ENCODE results near the gene GLRA3.

The GLRA3 gene

DNA sequence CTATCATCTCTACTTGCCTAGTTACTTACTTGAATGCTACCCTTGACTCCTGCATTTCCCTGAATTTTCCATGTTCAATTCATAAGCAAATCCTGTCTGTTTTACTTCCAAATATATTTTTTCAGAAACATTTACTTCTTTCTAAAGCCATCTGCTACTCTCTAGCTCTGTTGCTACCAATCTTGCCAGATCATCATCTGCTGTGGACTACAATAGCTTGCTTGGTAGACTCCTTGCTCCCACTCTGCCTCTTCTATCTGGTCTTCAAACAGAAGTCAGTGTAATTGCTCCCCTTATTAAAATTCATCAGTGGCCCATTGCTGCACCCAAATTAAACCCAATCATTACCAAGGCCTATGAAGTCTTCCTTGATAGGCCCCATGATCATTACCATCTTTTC is 155.2 kb downstream of the GLRA3 start:
- no peak overlapping the region for H3K4me3 ChIP-seq (ENCODE audit: low read depth, low read length)
- TF ChIP-seq CTCF (IDR thresholded peaks at IDR 0.05; ENCODE audit: insufficient read depth, low read depth, low read length, missing control alignments) = no peak
- no peak for DNase-seq (ENCODE audit: low read depth)

DNA sequence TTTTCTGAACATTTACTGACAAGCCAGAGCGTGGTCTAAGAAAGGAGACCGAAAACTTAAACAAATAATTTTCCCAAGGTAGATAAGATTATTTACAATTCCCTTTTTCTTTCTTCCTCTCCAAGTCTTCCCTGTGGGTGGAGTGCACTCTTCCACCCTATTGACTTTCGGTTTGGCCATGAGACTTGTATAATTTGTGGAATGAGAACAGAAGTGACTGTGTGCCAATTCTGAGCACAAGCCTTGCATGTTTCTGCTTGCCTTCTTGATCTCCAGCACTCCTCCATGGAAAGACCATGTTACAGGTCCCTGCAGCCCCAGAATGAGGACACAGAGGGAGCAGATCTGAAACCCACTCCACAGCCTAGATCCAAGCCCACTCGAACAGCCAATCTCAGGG is 156.8 kb downstream of the GLRA3 start:
- DNase-seq (ENCODE audit: low read depth) = no peak
- no peak for TF ChIP-seq CTCF (IDR thresholded peaks at IDR 0.05; ENCODE audit: insufficient read depth, low read depth, low read length, missing control alignments)
- H3K4me3 ChIP-seq (ENCODE audit: low read depth, low read length) = no peak overlapping the region

- TF ChIP-seq CTCF (IDR thresholded peaks at IDR 0.05; ENCODE audit: insufficient read depth, low read depth, low read length, missing control alignments) = no peak
- no peak overlapping the region for H3K4me3 ChIP-seq (ENCODE audit: low read depth, low read length)
- no peak for DNase-seq (ENCODE audit: low read depth)
Measured at GRCh38 chr4:174669270-174669669, 159.8 kb downstream of the GLRA3 start.

DNA sequence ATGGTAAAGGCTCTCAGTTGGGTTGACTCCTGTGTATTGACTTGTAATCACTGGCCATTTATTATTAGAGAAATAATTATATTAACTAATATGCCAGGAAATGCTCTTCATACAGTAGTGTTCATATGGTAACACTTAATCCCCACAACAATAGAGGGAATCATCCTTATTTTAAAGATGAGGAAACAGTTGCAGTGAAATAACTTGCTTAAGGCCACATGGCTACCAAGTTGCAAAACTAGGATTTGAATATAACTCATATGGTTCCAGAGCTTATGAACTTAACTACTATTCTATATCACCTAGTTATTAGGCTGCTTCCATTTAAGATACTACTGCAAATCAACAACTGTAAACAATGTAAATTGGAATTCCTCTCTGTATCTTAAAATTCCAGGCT is 163.2 kb downstream of the GLRA3 start:
- TF ChIP-seq CTCF (IDR thresholded peaks at IDR 0.05; ENCODE audit: insufficient read depth, low read depth, low read length, missing control alignments) = no peak
- DNase-seq (ENCODE audit: low read depth) = no peak
- H3K4me3 ChIP-seq (ENCODE audit: low read depth, low read length) = no peak overlapping the region

- no peak overlapping the region for H3K4me3 ChIP-seq (ENCODE audit: low read depth, low read length)
- no peak for DNase-seq (ENCODE audit: low read depth)
- TF ChIP-seq CTCF (IDR thresholded peaks at IDR 0.05; ENCODE audit: insufficient read depth, low read depth, low read length, missing control alignments) = no peak
Measured at GRCh38 chr4:174663216-174663615, 165.8 kb downstream of the GLRA3 start.

GRCh38 chr4:174658246-174658645 is 170.8 kb downstream of the GLRA3 start:
- no peak overlapping the region for H3K4me3 ChIP-seq (ENCODE audit: low read depth, low read length)
- no peak for TF ChIP-seq CTCF (IDR thresholded peaks at IDR 0.05; ENCODE audit: insufficient read depth, low read depth, low read length, missing control alignments)
- no peak for DNase-seq (ENCODE audit: low read depth)

DNA sequence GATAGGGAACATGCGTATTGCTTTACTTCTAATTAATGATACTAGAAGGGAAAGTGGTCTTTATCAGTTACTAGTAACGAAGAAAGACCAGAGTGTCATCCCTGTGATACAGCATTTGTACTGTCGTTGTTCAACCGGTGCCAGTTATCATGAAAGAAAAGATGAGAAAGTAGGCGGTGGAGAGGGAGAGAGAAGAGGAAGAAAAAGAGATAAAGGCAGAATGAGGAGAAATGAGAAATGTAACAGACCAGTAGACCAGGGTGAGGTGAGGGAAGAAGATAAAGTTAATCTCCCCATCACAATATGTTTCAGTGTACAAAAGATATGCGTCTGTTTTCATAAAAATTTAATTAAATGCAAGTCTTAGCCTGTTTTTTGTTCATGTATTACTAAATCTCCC is 171.6 kb downstream of the GLRA3 start:
- TF ChIP-seq CTCF (IDR thresholded peaks at IDR 0.05; ENCODE audit: insufficient read depth, low read depth, low read length, missing control alignments) = no peak
- no peak for DNase-seq (ENCODE audit: low read depth)
- no peak overlapping the region for H3K4me3 ChIP-seq (ENCODE audit: low read depth, low read length)
